GM23338 (cell line): ENCODE results near the gene ZNF438. TPM values are rescaled to one million over a fixed set of nuclear protein-coding genes. Genes with fewer than 3 reads are reported as not detected.

ENCODE experiments used
- ATAC-seq: fragments of 200-7000 bp; cut with Tn5 transposase; 3 replicates; pipeline ENCODE4 v1.9.1; 2020
- DNase-seq: peaks from one replicate; pipeline ENCODE4 v3.0.0-alpha.2; 2015; ENCODE audit warnings: low spot score
- H2AFZ ChIP-seq: fragments of 200-600 bp; sonication (generic); 2 replicates; pipeline ENCODE4 v1.8.0; 2016; ENCODE audit warnings: antibody characterized with exemption, mild to moderate bottlenecking, moderate library complexity
- H3F3A ChIP-seq: fragments of 200-600 bp; sonication (generic); replicated peaks from 2 replicates; pipeline ENCODE4 v1.8.0; 2017; ENCODE audit warnings: antibody characterized with exemption, mixed run types, low read depth
- H3K27ac ChIP-seq: fragments of 200-600 bp; sonication (generic); 2 replicates; pipeline ENCODE4 v1.6.1; 2016; ENCODE audit warnings: low read depth
- H3K27me3 ChIP-seq: fragments of 200-600 bp; sonication (generic); 2 replicates; pipeline ENCODE4 v1.8.0; 2016; ENCODE audit warnings: mild to moderate bottlenecking, mixed run types, moderate library complexity; ENCODE audit not compliant: insufficient read depth
- H3K36me3 ChIP-seq: fragments of 200-600 bp; sonication (generic); 2 replicates; pipeline ENCODE4 v1.8.0; 2016; ENCODE audit warnings: mild to moderate bottlenecking; ENCODE audit not compliant: insufficient read depth
- H3K4me1 ChIP-seq: fragments of 200-600 bp; sonication (generic); 2 replicates; pipeline ENCODE4 v1.8.0; 2016; ENCODE audit warnings: mild to moderate bottlenecking, moderate library complexity; ENCODE audit not compliant: insufficient read depth
- H3K4me2 ChIP-seq: fragments of 200-600 bp; sonication (generic); 2 replicates; pipeline ENCODE4 v1.7.1; 2017; ENCODE audit warnings: mixed run types
- H3K4me3 ChIP-seq: fragments of 200-600 bp; sonication (generic); 2 replicates; pipeline ENCODE4 v1.6.1; 2016; ENCODE audit warnings: mixed run types
- H3K79me2 ChIP-seq: fragments of 200-600 bp; sonication (generic); replicated peaks from 2 replicates; pipeline ENCODE4 v1.8.0; 2017; ENCODE audit warnings: mild to moderate bottlenecking; ENCODE audit not compliant: insufficient read depth
- H3K9me2 ChIP-seq: fragments of 200-600 bp; sonication (generic); 2 replicates; pipeline ENCODE4 v1.8.0; 2017; ENCODE audit not compliant: insufficient read depth
- H4K20me1 ChIP-seq: fragments of 200-600 bp; sonication (generic); replicated peaks from 2 replicates; pipeline ENCODE4 v1.8.0; 2017; ENCODE audit warnings: mild to moderate bottlenecking; ENCODE audit not compliant: insufficient read depth
- H3K27ac Mint-ChIP-seq: 2 replicates; pipeline ENCODE4 v1.8.0; 2020; ENCODE audit warnings: inconsistent platforms, mild to moderate bottlenecking, moderate library complexity, mixed read lengths
- H3K27me3 Mint-ChIP-seq: 3 replicates; pipeline ENCODE4 v1.8.0; 2022; ENCODE audit warnings: low read depth, mild to moderate bottlenecking, moderate library complexity, mixed read lengths, inconsistent platforms; ENCODE audit not compliant: insufficient read depth, poor library complexity
- H3K36me3 Mint-ChIP-seq: 3 replicates; pipeline ENCODE4 v1.8.0; 2021; ENCODE audit warnings: low read depth, mild to moderate bottlenecking, inconsistent platforms, moderate library complexity, mixed read lengths
- H3K4me1 Mint-ChIP-seq: 3 replicates; pipeline ENCODE4 v1.8.0; 2020; ENCODE audit warnings: mild to moderate bottlenecking, inconsistent platforms, mixed read lengths
- H3K4me3 Mint-ChIP-seq: 3 replicates; pipeline ENCODE4 v1.8.0; 2021; ENCODE audit warnings: moderate library complexity, mild to moderate bottlenecking, inconsistent platforms, mixed read lengths
- H3K9me3 Mint-ChIP-seq: 3 replicates; pipeline ENCODE4 v1.8.0; 2020; ENCODE audit warnings: moderate library complexity, mild to moderate bottlenecking, inconsistent platforms, mixed read lengths
- CREB1 ChIP-seq: fragments of 250-450 bp; sonication (Bioruptor Pico); IDR thresholded peaks from 2 replicates; pipeline ENCODE4 v1.5.0; 2020; ENCODE audit warnings: low read depth, mild to moderate bottlenecking, moderate library complexity
- CTCF ChIP-seq, 2 experiments: fragments of 200-600 bp in 1 of 2; sonication (generic) in 1 of 2; conservative IDR thresholded peaks; 2 replicates each; pipeline versions ENCODE4 v1.5.1 to v1.6.1; 2016 to 2017; ENCODE audit warnings: antibody characterized with exemption in 2 of 2, low read depth in 2 of 2, mild to moderate bottlenecking in 2 of 2, moderate library complexity in 1 of 2
- JUNB ChIP-seq: IDR thresholded peaks from one replicate; pipeline ENCODE4 v1.6.1; 2016; ENCODE audit warnings: antibody characterized with exemption; ENCODE audit not compliant: unreplicated experiment
- NANOG ChIP-seq: IDR thresholded peaks from 2 replicates; pipeline ENCODE4 v1.6.1; 2016; ENCODE audit warnings: antibody characterized with exemption, borderline replicate concordance
- POLR2AphosphoS5 ChIP-seq: IDR thresholded peaks from 2 replicates; pipeline ENCODE4 v1.6.1; 2016; ENCODE audit warnings: antibody characterized with exemption, low read depth
- ZNF114 ChIP-seq: fragments of 250-450 bp; sonication (Bioruptor Pico); IDR thresholded peaks from 2 replicates; pipeline ENCODE4 v1.5.0; 2020; ENCODE audit warnings: mild to moderate bottlenecking, moderate library complexity
- ZNF462 ChIP-seq: fragments of 250-450 bp; sonication (Bioruptor Pico); IDR thresholded peaks from 2 replicates; pipeline ENCODE4 v1.5.0; 2020; ENCODE audit warnings: mild to moderate bottlenecking, moderate library complexity
- polyA plus RNA-seq: library from polyadenylated mRNA; unstranded; fragments of >200 nt; fragmentation: Nextera tagmentation; extraction: Ambion mirVana; gene quantifications from 2 replicates; pipeline ENCODE4 v1.2.1, GENCODE V29; 2016
- total RNA-seq: library from RNA; depleted of rRNA; stranded (reverse); fragments of >200 nt; shearing (Covaris generic); gene quantifications from 2 replicates; pipeline ENCODE4 v1.2.3, GENCODE V29; 2014

Gene ZNF438
- total and polyA plus RNA-seq, 2 experiments from 2014 or later: 0.91 to 0.94 TPM

GRCh38 chr10:31036209-31036608 lies 4.5 kb upstream of the ZNF438 start:
- peaks cover 3% of the 10 kb centered on the region; the same call in 1 of the 3 replicates for H3K36me3 Mint-ChIP-seq
- Histone ChIP-seq H3K9me2 (no peaks in the 10 kb centered on the region), H3K4me1 (peaks cover 20% of the 10 kb centered on the region), H3K4me2 (0 out of 2 replicates have a peak overlapping the region, but pooled peaks have one; percentile 37), H3K36me3 (no peaks in the 10 kb centered on the region), H3F3A (no peaks in the 10 kb centered on the region), H3K79me2 (no peaks in the 10 kb centered on the region), H2AFZ (no peak overlapping the region), H4K20me1 (no peaks in the 10 kb centered on the region), H3K27ac (no peak overlapping the region), H3K27me3 (peaks cover 24% of the 10 kb centered on the region), H3K4me3 (no peak overlapping the region)
- peak overlapping the region; percentile 41; the same call in 1 of the 2 replicates for H3K27ac Mint-ChIP-seq
- TF ChIP-seq POLR2AphosphoS5 (no peak), CTCF (conservative IDR thresholded peaks at IDR 0.05; ENCODE audit: low read depth in 2 of 2) (no peak), JUNB (no peak), ZNF114 (CRISPR knock-in tag) (0 out of 2 replicates have a peak, but pooled peaks have one; percentile 53), NANOG (0 out of 2 replicates have a peak, but pooled peaks have one; percentile 31), ZNF462 (peak; percentile 45; the same call in 1 of the 2 replicates), CREB1 (peak; percentile 30; the same call in 1 of the 2 replicates)
- no peak overlapping the region for H3K4me3 Mint-ChIP-seq
- peaks cover 14% of the 10 kb centered on the region for H3K27me3 Mint-ChIP-seq
- no peaks in the 10 kb centered on the region for H3K9me3 Mint-ChIP-seq
- DNase-seq: peak; percentile 90
- peaks cover 37% of the 10 kb centered on the region for H3K4me1 Mint-ChIP-seq
- peak; percentile 46 for ATAC-seq
